ENCODE measurements around the gene CYP4B1. TPM values are rescaled to one million over a fixed set of nuclear protein-coding genes. Genes with fewer than 3 reads are reported as not detected.
"Not testable (repeated sequence)": the region's sequence is repeated elsewhere in the genome, so short reads cannot be mapped to it uniquely, and the experiment has no call there.

The CYP4B1 gene
- total RNA-seq, 1 experiment from 2014 or later: 0.30 TPM

- POLR2A ChIA-PET: no interaction called here
- intact Hi-C loops (cut with micrococcal nuclease): no loop called here
- RAD21 ChIA-PET (ENCODE audit: low non-redundant PET in 1 of 2, low total read pairs in 2 of 2, uncharacterized antibody in 2 of 2, unreplicated experiment in 2 of 2): no interaction called here
- Histone ChIP-seq H2AFZ (ENCODE audit: low read depth, low read length, poor library complexity, severe bottlenecking) (no peak overlapping the region), H3K27me3 (ENCODE audit: insufficient read depth, low read length) (peaks cover 40% of the 10 kb centered on the region; the same call in 1 of the 2 replicates), H3K4me1 (ENCODE audit: control insufficient read depth in 1 of 2, insufficient read depth in 2 of 2, low read length in 2 of 2) (peaks cover 6 to 7% of the 10 kb centered on the region in 2 experiments; a peak in 3 of 4 replicates), H3K79me2 (ENCODE audit: insufficient read depth, low read length) (no peaks in the 10 kb centered on the region), H4K20me1 (ENCODE audit: insufficient read depth) (no peaks in the 10 kb centered on the region), H3K9me2 (ENCODE audit: insufficient read depth) (no peaks in the 10 kb centered on the region), H3K9me3 (ENCODE audit: control insufficient read depth in 1 of 2, insufficient read depth in 1 of 2, low read depth in 1 of 2, low read length in 2 of 2) (no peaks in the 10 kb centered on the region), H3K4me3 (replicated peaks in 1 of 2; ENCODE audit: low read depth in 1 of 2, low read length in 2 of 2) (no peak overlapping the region), H3K36me3 (ENCODE audit: control insufficient read depth in 1 of 2, insufficient read depth in 2 of 2, low read length in 2 of 2) (no peaks in the 10 kb centered on the region), H3K27ac (ENCODE audit: low read depth, low read length) (no peak overlapping the region), H3K4me2 (ENCODE audit: low read length) (no peak overlapping the region), H3K9ac (ENCODE audit: low read length) (no peak overlapping the region)
- ATAC-seq (no peak), DNase-seq (ENCODE audit: low read depth, low spot score) (no peak)
- BruUV-seq (replicated peaks): no TSS peak
- TF ChIP-seq ELF1 (IDR thresholded peaks at IDR 0.05; ENCODE audit: borderline replicate concordance, low read depth) (no peak), FOSL1 (IDR thresholded peaks at IDR 0.05; ENCODE audit: low read depth) (no peak), REST (IDR thresholded peaks at IDR 0.05; ENCODE audit: low read depth) (no peak), YY1 (IDR thresholded peaks at IDR 0.05; ENCODE audit: extremely low read depth, insufficient replicate concordance, low read depth, low read length) (no peak), SIN3A (IDR thresholded peaks at IDR 0.05; ENCODE audit: low read depth) (no peak)
- CTCF ChIA-PET: no interaction called here
Observed at GRCh38 chr1:46753985-46754384, 44.9 kb upstream of the CYP4B1 start.

- CTCF ChIA-PET; POLR2A ChIA-PET; H3K9me2 ChIP-seq (ENCODE audit: insufficient read depth); H3K4me1 ChIP-seq (ENCODE audit: control insufficient read depth in 1 of 2, insufficient read depth in 2 of 2, low read length in 2 of 2); H3K79me2 ChIP-seq (ENCODE audit: insufficient read depth, low read length); DNase-seq (ENCODE audit: low read depth, low spot score); H3K36me3 ChIP-seq (ENCODE audit: control insufficient read depth in 1 of 2, insufficient read depth in 2 of 2, low read length in 2 of 2); intact Hi-C loops (cut with micrococcal nuclease); RAD21 ChIA-PET (ENCODE audit: low non-redundant PET in 1 of 2, low total read pairs in 2 of 2, uncharacterized antibody in 2 of 2, unreplicated experiment in 2 of 2); BruUV-seq (replicated peaks); H3K27ac ChIP-seq (ENCODE audit: low read depth, low read length); H2AFZ ChIP-seq (ENCODE audit: low read depth, low read length, poor library complexity, severe bottlenecking); H3K9ac ChIP-seq (ENCODE audit: low read length); ATAC-seq; H3K4me2 ChIP-seq (ENCODE audit: low read length); H3K4me3 ChIP-seq (replicated peaks in 1 of 2; ENCODE audit: low read depth in 1 of 2, low read length in 2 of 2); H4K20me1 ChIP-seq (ENCODE audit: insufficient read depth); H3K9me3 ChIP-seq (ENCODE audit: control insufficient read depth in 1 of 2, insufficient read depth in 1 of 2, low read depth in 1 of 2, low read length in 2 of 2): not testable (repeated sequence)
- H3K27me3 ChIP-seq (ENCODE audit: insufficient read depth, low read length): peaks cover 37% of the 10 kb centered on the region
Observed at GRCh38 chr1:46754707-46755106, 44.1 kb upstream of the CYP4B1 start.
